Thoracic aorta (tissue), 2 donors: ENCODE measurements around the gene LRCH1. TPM values are rescaled to one million over a fixed set of nuclear protein-coding genes. Genes with fewer than 3 reads are reported as not detected.

Experiments used
- ATAC-seq: fragments of 150-250 bp; one replicate; pipeline ENCODE4 v1.8.0; 2017; ENCODE audit warnings: low read depth; ENCODE audit not compliant: insufficient number of reproducible peaks, low FRiP score
- DNase-seq: peaks from one replicate; pipeline ENCODE4 v3.0.0-alpha.2; 2020; ENCODE audit warnings: low spot score
- H3K27ac ChIP-seq, 2 donors: fragments of 200-600 bp; sonication (generic); 1 replicate in 1 of 2; 2 replicates in 1 of 2; pipeline ENCODE4 v1.5.1; 2016; ENCODE audit warnings: mild to moderate bottlenecking in 2 of 2, moderate library complexity in 2 of 2
- H3K27me3 ChIP-seq: fragments of 200-600 bp; sonication (generic); replicated peaks from 2 replicates; pipeline ENCODE4 v1.6.0; 2016; ENCODE audit warnings: mild to moderate bottlenecking; ENCODE audit not compliant: insufficient read depth
- H3K36me3 ChIP-seq: fragments of 200-600 bp; sonication (generic); one replicate; pipeline ENCODE4 v1.5.1; 2016
- H3K4me1 ChIP-seq, 2 donors: fragments of 200-600 bp; sonication (generic); 1 replicate in 1 of 2; 2 replicates in 1 of 2; pipeline versions ENCODE4 v1.5.1 to v1.6.0; 2016; ENCODE audit warnings: low read depth in 2 of 2, mild to moderate bottlenecking in 1 of 2; ENCODE audit not compliant: control insufficient read depth in 1 of 2
- H3K4me3 ChIP-seq: fragments of 200-600 bp; sonication (generic); 2 replicates; pipeline ENCODE4 v1.5.1; 2016; ENCODE audit warnings: mild to moderate bottlenecking
- H3K9me3 ChIP-seq: fragments of 200-600 bp; sonication (generic); 2 replicates; pipeline ENCODE4 v1.5.1; 2016
- CTCF ChIP-seq: fragments of 200-600 bp; sonication (generic); IDR thresholded peaks from one replicate; pipeline ENCODE4 v1.5.1; 2019; ENCODE audit warnings: antibody characterized with exemption
- total RNA-seq, 2 donors: library from RNA; depleted of rRNA; stranded (reverse); fragments of >200 nt; gene quantifications; one replicate each; pipeline versions ENCODE4 v1.1.0 to v1.2.3, GENCODE V29; 2016

Gene LRCH1
- total RNA-seq, 2 donors from 2014 or later = 29.4 to 38.9 TPM

GRCh38 chr13:46604226-46604990, 51.4 kb downstream of the LRCH1 start:
- H3K36me3 ChIP-seq = no peaks in the 10 kb centered on the region
- no peaks in the 10 kb centered on the region for H3K9me3 ChIP-seq
- no peaks in the 10 kb centered on the region for H3K27me3 ChIP-seq
- peaks cover 56 to 97% of the 10 kb centered on the region in 2 donors for H3K4me1 ChIP-seq
- TF ChIP-seq CTCF = no peak
- ATAC-seq (no peak), DNase-seq (no peak)
- no peak overlapping the region for H3K27ac ChIP-seq
- H3K4me3 ChIP-seq = no peak overlapping the region

DNA sequence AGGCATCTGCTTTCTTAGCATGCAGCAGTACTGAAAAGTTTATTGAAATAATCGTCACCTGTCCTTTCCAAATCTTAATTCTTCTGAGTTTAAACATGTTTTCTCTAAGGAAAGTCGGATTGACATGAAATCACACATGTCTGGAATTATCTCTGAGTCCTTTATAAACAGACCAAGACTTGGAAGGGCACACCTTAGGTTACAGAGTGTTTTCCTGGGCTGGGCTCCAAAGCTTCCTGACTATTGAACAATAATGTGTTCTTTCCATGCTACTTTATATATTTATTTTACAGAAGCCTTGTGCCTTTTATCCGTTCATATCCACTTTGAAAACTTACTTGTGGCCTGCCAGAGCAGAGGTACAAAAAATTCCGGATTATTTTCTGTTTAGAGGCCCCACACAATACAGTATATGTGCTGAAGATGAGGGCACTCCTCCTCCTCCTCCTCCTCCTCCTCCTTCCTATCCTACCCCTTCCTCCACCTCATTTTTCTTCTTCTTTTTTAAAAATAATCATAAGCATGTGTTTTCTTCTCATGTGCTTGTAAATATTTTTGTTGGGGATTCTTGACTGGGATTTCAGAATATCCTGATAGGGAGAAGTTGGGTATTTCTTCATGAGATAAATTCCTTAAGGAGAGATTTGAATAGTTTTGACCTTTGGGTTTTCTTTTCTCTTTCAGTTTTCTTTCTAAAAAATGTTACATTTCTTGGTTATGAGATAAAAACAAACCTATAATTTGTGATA, 52.3 kb downstream of the LRCH1 start:
- Histone ChIP-seq H3K4me3 (no peak overlapping the region), H3K27ac (no peak overlapping the region), H3K36me3 (no peaks in the 10 kb centered on the region), H3K9me3 (no peaks in the 10 kb centered on the region), H3K4me1 (peaks cover 52 to 97% of the 10 kb centered on the region in 2 donors), H3K27me3 (no peaks in the 10 kb centered on the region)
- DNase-seq (no peak), ATAC-seq (no peak)
- TF ChIP-seq CTCF = no peak

GRCh38 chr13:46605825-46606554, 53.0 kb downstream of the LRCH1 start:
- no peak overlapping the region for H3K27ac ChIP-seq
- H3K4me3 ChIP-seq = no peak overlapping the region
- DNase-seq = no peak
- H3K27me3 ChIP-seq = no peaks in the 10 kb centered on the region
- no peak for TF ChIP-seq CTCF
- H3K4me1 ChIP-seq = peaks cover 46 to 90% of the 10 kb centered on the region in 2 donors
- no peak for ATAC-seq
- H3K9me3 ChIP-seq = no peaks in the 10 kb centered on the region
- no peaks in the 10 kb centered on the region for H3K36me3 ChIP-seq

DNA sequence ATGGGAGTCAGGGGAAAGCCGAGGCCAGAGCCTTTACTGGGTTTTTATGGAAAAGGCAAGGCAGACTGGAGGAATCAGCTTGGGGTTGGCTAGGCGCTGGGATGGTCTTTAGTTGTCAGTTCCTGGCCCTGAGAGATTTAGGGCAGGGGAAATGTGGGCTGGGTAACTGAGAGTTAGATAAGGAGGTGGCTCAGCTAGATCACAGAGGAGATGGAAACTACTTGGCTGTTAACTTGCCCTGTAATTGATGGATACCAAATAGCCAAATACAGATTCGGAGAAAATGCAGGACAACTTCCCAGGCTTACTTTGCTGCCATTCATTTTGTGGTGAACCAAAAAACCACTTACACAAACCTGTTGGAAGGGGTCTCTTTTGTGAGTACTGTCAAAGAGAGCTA, 54.0 kb downstream of the LRCH1 start:
- no peak for TF ChIP-seq CTCF
- ATAC-seq (no peak), DNase-seq (no peak)
- no peaks in the 10 kb centered on the region for H3K9me3 ChIP-seq
- no peak overlapping the region for H3K27ac ChIP-seq
- peaks cover 39 to 80% of the 10 kb centered on the region in 2 donors for H3K4me1 ChIP-seq
- H3K4me3 ChIP-seq = no peak overlapping the region
- H3K36me3 ChIP-seq = no peaks in the 10 kb centered on the region
- no peaks in the 10 kb centered on the region for H3K27me3 ChIP-seq
